Measurements from ENCODE around the gene AFF2.

GRCh38 chrX:148917441-148917840 is 417.0 kb downstream of the AFF2 start:
- TF ChIP-seq CTCF (IDR thresholded peaks at IDR 0.05) = no peak
- no peak for TF ChIP-seq EP300 (IDR thresholded peaks at IDR 0.05; ENCODE audit: low read depth)
- TF ChIP-seq POLR2A (IDR thresholded peaks at IDR 0.05) = no peak
- no peak for TF ChIP-seq POLR2AphosphoS5 (IDR thresholded peaks at IDR 0.05)
